PC-3 (cell line): Measurements from ENCODE around the gene NPEPL1. TPM values are rescaled to one million over a fixed set of nuclear protein-coding genes. Genes with fewer than 3 reads are reported as not detected.

Experiments
- ATAC-seq: fragments of 200-7000 bp; cut with Tn5 transposase; 2 replicates; pipeline ENCODE4 v1.9.1; 2020; ENCODE audit warnings: mild to moderate bottlenecking, moderate library complexity
- BruUV-seq: library from RNA; stranded (reverse); fragments of 400-500 nt; replicated peaks from 2 replicates; lab custom pipeline; 2021; lab: Mats Ljungman, UMichigan
- CTCF ChIA-PET: fragments of 300-600 bp; sonication (Branson Sonifier 250); formaldehyde crosslinking; loops from one replicate; lab custom pipeline; 2022; ENCODE audit warnings: antibody characterized with exemption; lab: Charles Lee
- POLR2A ChIA-PET: fragments of 300-600 bp; sonication (Branson Sonifier 250); formaldehyde crosslinking; loops from one replicate; lab custom pipeline; 2022; ENCODE audit warnings: antibody characterized with exemption; ENCODE audit not compliant: unreplicated experiment; lab: Charles Lee
- DNase-seq: peaks from one replicate; pipeline ENCODE4 v3.0.0-alpha.2; 2015
- H2AFZ ChIP-seq: fragments of 300-600 bp; sonication (generic); 2 replicates; pipeline ENCODE4 v1.6.0; 2016; ENCODE audit warnings: antibody characterized with exemption, low read length
- H3F3A ChIP-seq: fragments of 300-600 bp; sonication (generic); one replicate; pipeline ENCODE4 v1.6.0; 2017; ENCODE audit warnings: antibody characterized with exemption, low read length, control low read depth, mild to moderate bottlenecking; ENCODE audit not compliant: unreplicated experiment
- H3K27ac ChIP-seq: fragments of 300-600 bp; sonication (generic); 2 replicates; pipeline ENCODE4 v1.5.1; 2016; ENCODE audit warnings: mild to moderate bottlenecking, low read length
- H3K27me3 ChIP-seq: fragments of 300-600 bp; sonication (generic); 2 replicates; pipeline ENCODE4 v1.6.1; 2016; ENCODE audit warnings: low read length, mixed read lengths
- H3K36me3 ChIP-seq: fragments of 300-600 bp; sonication (generic); 2 replicates; pipeline ENCODE4 v1.6.1; 2016; ENCODE audit warnings: low read depth, mixed run types, low read length, mixed read lengths
- H3K4me1 ChIP-seq: fragments of 300-600 bp; sonication (generic); 2 replicates; pipeline ENCODE4 v1.5.1; 2016; ENCODE audit warnings: low read length; ENCODE audit not compliant: insufficient read depth
- H3K4me2 ChIP-seq: fragments of 300-600 bp; sonication (generic); 2 replicates; pipeline ENCODE4 v1.6.0; 2016; ENCODE audit warnings: low read length
- H3K4me3 ChIP-seq: fragments of 300-600 bp; sonication (generic); 2 replicates; pipeline ENCODE4 v1.5.1; 2016; ENCODE audit warnings: mild to moderate bottlenecking, low read length, mixed read lengths
- H3K79me2 ChIP-seq: fragments of 300-600 bp; sonication (generic); 2 replicates; pipeline ENCODE4 v1.6.1; 2017; ENCODE audit warnings: low read length, mixed read lengths
- H3K9ac ChIP-seq: fragments of 300-600 bp; sonication (generic); 2 replicates; pipeline ENCODE4 v1.6.0; 2016; ENCODE audit warnings: mild to moderate bottlenecking, low read length
- H3K9me2 ChIP-seq: fragments of 300-600 bp; sonication (generic); replicated peaks from 2 replicates; pipeline ENCODE4 v1.6.1; 2016; ENCODE audit warnings: mixed run types, low read length, mixed read lengths
- H3K9me3 ChIP-seq: fragments of 300-600 bp; sonication (generic); 2 replicates; pipeline ENCODE4 v1.6.1; 2016; ENCODE audit warnings: low read length, mixed read lengths
- H4K20me1 ChIP-seq: fragments of 300-600 bp; sonication (generic); 2 replicates; pipeline ENCODE4 v1.6.1; 2016; ENCODE audit warnings: low read length, mixed read lengths
- EZH2 ChIP-seq: fragments of 300-600 bp; sonication (generic); IDR thresholded peaks from one replicate; pipeline ENCODE4 v1.6.1; 2017; ENCODE audit warnings: antibody characterized with exemption, mild to moderate bottlenecking, low read length; ENCODE audit not compliant: unreplicated experiment
- EZH2phosphoT487 ChIP-seq: fragments of 300-600 bp; sonication (generic); IDR thresholded peaks from 2 replicates; pipeline ENCODE4 v1.6.1; 2018; ENCODE audit warnings: mild to moderate bottlenecking, antibody characterized with exemption, low read length, borderline replicate concordance
- intact Hi-C: fragments of 100-400 bp; cut with micrococcal nuclease; formaldehyde crosslinking; loops from 2 replicates; pipeline ENCODE4 v1.9.0; 2023
- total RNA-seq: library from RNA; depleted of rRNA; stranded (reverse); fragments of >200 nt; gene quantifications from 2 replicates; pipeline ENCODE4 v1.2.3, GENCODE V29; 2014
- TF ChIP-seq, protein P1 (sequence below): fragments of 300-600 bp; sonication (generic); conservative IDR thresholded peaks from 2 replicates; pipeline ENCODE4 v1.5.1; 2017; ENCODE audit warnings: antibody characterized with exemption, low read depth, mild to moderate bottlenecking, low read length

The NPEPL1 gene
- total RNA-seq, 1 experiment from 2014 or later, result 49.7 TPM

DNA sequence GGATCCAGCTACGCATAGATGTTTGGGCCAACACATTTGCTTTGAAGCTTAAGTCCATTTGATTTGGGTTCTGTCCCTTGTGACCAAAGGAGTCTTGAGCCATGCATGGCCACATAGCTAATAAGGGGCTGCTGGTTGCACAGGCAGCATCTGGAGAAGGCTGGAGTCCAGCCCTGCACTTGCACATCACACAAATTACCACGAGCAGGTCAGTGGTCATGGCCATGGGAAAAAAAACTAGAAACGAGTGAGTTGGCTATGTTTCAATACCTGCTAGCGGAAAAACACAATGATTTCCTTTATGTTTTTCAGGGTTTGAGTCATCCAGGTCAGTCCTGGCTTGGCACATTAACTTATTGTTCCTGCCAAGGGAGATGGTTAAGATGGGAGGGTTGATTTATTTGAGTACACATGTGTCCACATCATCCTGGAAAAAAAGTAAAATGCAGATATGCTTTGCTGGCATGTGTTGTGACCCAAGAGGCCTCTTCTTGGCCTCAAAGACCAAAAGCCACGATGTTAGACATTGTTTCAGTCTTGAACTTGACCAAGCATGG is 47.1 kb upstream of the NPEPL1 start:
- DNase-seq (peak; percentile 99), ATAC-seq (peak; percentile 76)
- intact Hi-C loops, result loop anchor here (1.0 to 10.0 kb wide), 5 partner anchors 15 to 238 kb away; partner anchors contain the start of gene APCDD1L
- Histone ChIP-seq H4K20me1 (no peaks in the 10 kb centered on the region), H3K36me3 (no peaks in the 10 kb centered on the region), H3K9me2 (no peaks in the 10 kb centered on the region), H3K4me1 (peaks cover 52% of the 10 kb centered on the region), H2AFZ (no peak overlapping the region), H3K9me3 (no peaks in the 10 kb centered on the region), H3K27me3 (no peaks in the 10 kb centered on the region), H3K27ac (peak overlapping the region; percentile 86), H3K79me2 (no peaks in the 10 kb centered on the region), H3F3A (no peaks in the 10 kb centered on the region), H3K4me3 (no peak overlapping the region), H3K4me2 (peak overlapping the region; percentile 27), H3K9ac (peak overlapping the region; percentile 54)
- POLR2A ChIA-PET, result interaction anchor here (0.7 kb wide), 1 partner anchor 331 kb away, joined by 4 read pairs; no protein-coding TSS in a partner anchor
- CTCF ChIA-PET, result interaction anchor here (1.0 kb wide), 1 partner anchor 164 kb away, joined by 4 read pairs; no protein-coding TSS in a partner anchor
- BruUV-seq, result no TSS peak
- TF ChIP-seq EZH2 (no peak), EZH2phosphoT487 (no peak)
- TF ChIP-seq, protein P1, sequence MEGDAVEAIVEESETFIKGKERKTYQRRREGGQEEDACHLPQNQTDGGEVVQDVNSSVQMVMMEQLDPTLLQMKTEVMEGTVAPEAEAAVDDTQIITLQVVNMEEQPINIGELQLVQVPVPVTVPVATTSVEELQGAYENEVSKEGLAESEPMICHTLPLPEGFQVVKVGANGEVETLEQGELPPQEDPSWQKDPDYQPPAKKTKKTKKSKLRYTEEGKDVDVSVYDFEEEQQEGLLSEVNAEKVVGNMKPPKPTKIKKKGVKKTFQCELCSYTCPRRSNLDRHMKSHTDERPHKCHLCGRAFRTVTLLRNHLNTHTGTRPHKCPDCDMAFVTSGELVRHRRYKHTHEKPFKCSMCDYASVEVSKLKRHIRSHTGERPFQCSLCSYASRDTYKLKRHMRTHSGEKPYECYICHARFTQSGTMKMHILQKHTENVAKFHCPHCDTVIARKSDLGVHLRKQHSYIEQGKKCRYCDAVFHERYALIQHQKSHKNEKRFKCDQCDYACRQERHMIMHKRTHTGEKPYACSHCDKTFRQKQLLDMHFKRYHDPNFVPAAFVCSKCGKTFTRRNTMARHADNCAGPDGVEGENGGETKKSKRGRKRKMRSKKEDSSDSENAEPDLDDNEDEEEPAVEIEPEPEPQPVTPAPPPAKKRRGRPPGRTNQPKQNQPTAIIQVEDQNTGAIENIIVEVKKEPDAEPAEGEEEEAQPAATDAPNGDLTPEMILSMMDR, result no peak

DNA sequence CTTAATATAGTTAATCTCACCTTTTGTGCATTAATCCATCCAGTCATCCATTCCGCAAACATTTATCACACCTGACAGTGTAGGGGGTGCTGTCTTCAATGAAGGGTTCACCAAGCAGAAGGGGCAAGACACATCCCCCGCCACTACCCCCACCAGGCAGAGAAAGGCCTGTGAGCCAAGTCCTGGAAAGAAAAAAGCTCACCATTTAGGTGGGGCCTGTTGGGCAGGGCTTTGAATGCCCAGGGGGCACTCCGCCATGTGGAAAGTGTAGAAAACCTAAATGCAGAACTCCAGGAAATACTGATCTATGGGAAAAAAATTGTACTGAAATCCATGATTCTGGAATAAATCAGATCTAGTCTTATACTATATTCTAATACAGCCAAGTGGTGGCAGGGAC is 46.3 kb upstream of the NPEPL1 start:
- peaks cover 2% of the 10 kb centered on the region for H3K79me2 ChIP-seq
- H3K9ac ChIP-seq, result peak overlapping the region; percentile 54
- no peak for ATAC-seq
- H3K9me3 ChIP-seq, result no peaks in the 10 kb centered on the region
- no peak for DNase-seq
- peak overlapping the region; percentile 27 for H3K4me2 ChIP-seq
- H3K9me2 ChIP-seq, result no peaks in the 10 kb centered on the region
- ChIA-PET POLR2A (no interaction called here), CTCF (no interaction called here)
- intact Hi-C loops, result loop anchor here (5.0 to 10.0 kb wide), 2 partner anchors 131 to 239 kb away; partner anchors contain the start of gene APCDD1L
- no peaks in the 10 kb centered on the region for H4K20me1 ChIP-seq
- peak overlapping the region; percentile 86 for H3K27ac ChIP-seq
- BruUV-seq, result no TSS peak
- no peaks in the 10 kb centered on the region for H3K36me3 ChIP-seq
- H3K4me1 ChIP-seq, result peaks cover 47% of the 10 kb centered on the region
- no peak overlapping the region for H3K4me3 ChIP-seq
- H3F3A ChIP-seq, result no peaks in the 10 kb centered on the region
- H3K27me3 ChIP-seq, result no peaks in the 10 kb centered on the region
- no peak overlapping the region for H2AFZ ChIP-seq
- TF ChIP-seq, protein P1, result no peak
- TF ChIP-seq EZH2phosphoT487, result no peak
- no peak for TF ChIP-seq EZH2

DNA sequence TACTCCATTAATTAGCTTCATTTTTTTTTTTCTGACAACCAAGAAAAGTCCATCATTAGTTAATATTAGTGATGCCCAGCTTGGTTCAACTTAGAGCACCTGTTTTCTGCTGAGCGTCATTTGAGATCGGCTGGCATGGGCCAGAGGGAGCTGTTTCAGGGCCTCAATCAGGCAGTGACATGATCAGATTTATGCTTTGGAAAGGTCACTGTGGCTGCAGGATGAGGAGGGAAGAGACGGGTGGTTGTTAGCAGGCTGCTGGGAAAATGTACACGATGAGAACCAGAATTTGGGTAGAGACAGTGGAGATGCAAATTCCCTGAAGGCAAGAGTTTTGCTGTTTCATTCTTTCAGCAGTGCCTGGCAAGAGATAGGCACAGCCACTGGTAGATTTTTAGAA is 45.9 kb upstream of the NPEPL1 start:
- CTCF ChIA-PET, result no interaction called here
- Histone ChIP-seq H2AFZ (no peak overlapping the region), H4K20me1 (no peaks in the 10 kb centered on the region), H3K79me2 (peaks cover 7% of the 10 kb centered on the region), H3K27me3 (no peaks in the 10 kb centered on the region), H3F3A (no peaks in the 10 kb centered on the region), H3K9ac (peak overlapping the region; percentile 54; the same call in 1 of the 2 replicates), H3K9me2 (no peaks in the 10 kb centered on the region), H3K4me3 (no peak overlapping the region), H3K27ac (peak overlapping the region; percentile 86), H3K4me1 (peaks cover 47% of the 10 kb centered on the region), H3K36me3 (no peaks in the 10 kb centered on the region), H3K4me2 (no peak overlapping the region), H3K9me3 (no peaks in the 10 kb centered on the region)
- intact Hi-C loops, result loop anchor here (5.0 to 10.0 kb wide), 2 partner anchors 132 to 239 kb away; partner anchors contain the start of gene APCDD1L
- POLR2A ChIA-PET, result no interaction called here
- BruUV-seq, result no TSS peak
- DNase-seq (no peak), ATAC-seq (no peak)
- TF ChIP-seq, protein P1, result no peak
- no peak for TF ChIP-seq EZH2phosphoT487
- TF ChIP-seq EZH2, result no peak
